Vagina (tissue), 2 donors: Measurements from ENCODE around the gene POC1B.

ENCODE experiments used
- CTCF ChIP-seq, 3 experiments: fragments of 450-650 bp in 2 of 3; fragments of 200-600 bp in 1 of 3; sonication (generic) in 1 of 3; IDR thresholded peaks; one replicate each; pipeline ENCODE4 v1.5.1; 2017 to 2019; ENCODE audit warnings: antibody characterized with exemption in 3 of 3, mild to moderate bottlenecking in 2 of 3, moderate library complexity in 2 of 3
- POLR2A ChIP-seq, 2 donors: fragments of 450-650 bp; IDR thresholded peaks; one replicate each; pipeline ENCODE4 v1.6.1; 2017; ENCODE audit warnings: antibody characterized with exemption in 2 of 2, mild to moderate bottlenecking in 2 of 2, moderate library complexity in 2 of 2
- POLR2AphosphoS5 ChIP-seq, 2 donors: sonication (generic); formaldehyde crosslinking; IDR thresholded peaks; one replicate each; pipeline ENCODE4 v1.9.0; 2017; ENCODE audit warnings: antibody characterized with exemption in 2 of 2, mild to moderate bottlenecking in 2 of 2, low read depth in 1 of 2; ENCODE audit not compliant: insufficient read depth in 1 of 2

- no peak for TF ChIP-seq CTCF (IDR thresholded peaks at IDR 0.05)
- no peak for TF ChIP-seq POLR2A (IDR thresholded peaks at IDR 0.05)
- TF ChIP-seq POLR2AphosphoS5 (IDR thresholded peaks at IDR 0.05; ENCODE audit: insufficient read depth in 1 of 2, low read depth in 1 of 2) = no peak
Measured at GRCh38 chr12:89412665-89413064, 113.2 kb downstream of the POC1B start.
